GM23338 (cell line): Measurements from ENCODE around the gene SDHA. TPM values are rescaled to one million over a fixed set of nuclear protein-coding genes. Genes with fewer than 3 reads are reported as not detected.

Experiments used
- ATAC-seq: fragments of 200-7000 bp; cut with Tn5 transposase; 3 replicates; pipeline ENCODE4 v1.9.1; 2020
- DNase-seq: peaks from one replicate; pipeline ENCODE4 v3.0.0-alpha.2; 2015; ENCODE audit warnings: low spot score
- H2AFZ ChIP-seq: fragments of 200-600 bp; sonication (generic); 2 replicates; pipeline ENCODE4 v1.8.0; 2016; ENCODE audit warnings: antibody characterized with exemption, mild to moderate bottlenecking, moderate library complexity
- H3F3A ChIP-seq: fragments of 200-600 bp; sonication (generic); replicated peaks from 2 replicates; pipeline ENCODE4 v1.8.0; 2017; ENCODE audit warnings: antibody characterized with exemption, mixed run types, low read depth
- H3K27ac ChIP-seq: fragments of 200-600 bp; sonication (generic); 2 replicates; pipeline ENCODE4 v1.6.1; 2016; ENCODE audit warnings: low read depth
- H3K27me3 ChIP-seq: fragments of 200-600 bp; sonication (generic); 2 replicates; pipeline ENCODE4 v1.8.0; 2016; ENCODE audit warnings: mild to moderate bottlenecking, mixed run types, moderate library complexity; ENCODE audit not compliant: insufficient read depth
- H3K36me3 ChIP-seq: fragments of 200-600 bp; sonication (generic); 2 replicates; pipeline ENCODE4 v1.8.0; 2016; ENCODE audit warnings: mild to moderate bottlenecking; ENCODE audit not compliant: insufficient read depth
- H3K4me1 ChIP-seq: fragments of 200-600 bp; sonication (generic); 2 replicates; pipeline ENCODE4 v1.8.0; 2016; ENCODE audit warnings: mild to moderate bottlenecking, moderate library complexity; ENCODE audit not compliant: insufficient read depth
- H3K4me2 ChIP-seq: fragments of 200-600 bp; sonication (generic); 2 replicates; pipeline ENCODE4 v1.7.1; 2017; ENCODE audit warnings: mixed run types
- H3K4me3 ChIP-seq: fragments of 200-600 bp; sonication (generic); 2 replicates; pipeline ENCODE4 v1.6.1; 2016; ENCODE audit warnings: mixed run types
- H3K79me2 ChIP-seq: fragments of 200-600 bp; sonication (generic); replicated peaks from 2 replicates; pipeline ENCODE4 v1.8.0; 2017; ENCODE audit warnings: mild to moderate bottlenecking; ENCODE audit not compliant: insufficient read depth
- H3K9me2 ChIP-seq: fragments of 200-600 bp; sonication (generic); 2 replicates; pipeline ENCODE4 v1.8.0; 2017; ENCODE audit not compliant: insufficient read depth
- H4K20me1 ChIP-seq: fragments of 200-600 bp; sonication (generic); replicated peaks from 2 replicates; pipeline ENCODE4 v1.8.0; 2017; ENCODE audit warnings: mild to moderate bottlenecking; ENCODE audit not compliant: insufficient read depth
- H3K27ac Mint-ChIP-seq: 2 replicates; pipeline ENCODE4 v1.8.0; 2020; ENCODE audit warnings: inconsistent platforms, mild to moderate bottlenecking, moderate library complexity, mixed read lengths
- H3K27me3 Mint-ChIP-seq: 3 replicates; pipeline ENCODE4 v1.8.0; 2022; ENCODE audit warnings: low read depth, mild to moderate bottlenecking, moderate library complexity, mixed read lengths, inconsistent platforms; ENCODE audit not compliant: insufficient read depth, poor library complexity
- H3K36me3 Mint-ChIP-seq: 3 replicates; pipeline ENCODE4 v1.8.0; 2021; ENCODE audit warnings: low read depth, mild to moderate bottlenecking, inconsistent platforms, moderate library complexity, mixed read lengths
- H3K4me1 Mint-ChIP-seq: 3 replicates; pipeline ENCODE4 v1.8.0; 2020; ENCODE audit warnings: mild to moderate bottlenecking, inconsistent platforms, mixed read lengths
- H3K4me3 Mint-ChIP-seq: 3 replicates; pipeline ENCODE4 v1.8.0; 2021; ENCODE audit warnings: moderate library complexity, mild to moderate bottlenecking, inconsistent platforms, mixed read lengths
- H3K9me3 Mint-ChIP-seq: 3 replicates; pipeline ENCODE4 v1.8.0; 2020; ENCODE audit warnings: moderate library complexity, mild to moderate bottlenecking, inconsistent platforms, mixed read lengths
- CREB1 ChIP-seq: fragments of 250-450 bp; sonication (Bioruptor Pico); IDR thresholded peaks from 2 replicates; pipeline ENCODE4 v1.5.0; 2020; ENCODE audit warnings: low read depth, mild to moderate bottlenecking, moderate library complexity
- CTCF ChIP-seq, 2 experiments: fragments of 200-600 bp in 1 of 2; sonication (generic) in 1 of 2; conservative IDR thresholded peaks; 2 replicates each; pipeline versions ENCODE4 v1.5.1 to v1.6.1; 2016 to 2017; ENCODE audit warnings: antibody characterized with exemption in 2 of 2, low read depth in 2 of 2, mild to moderate bottlenecking in 2 of 2, moderate library complexity in 1 of 2
- ETS1 ChIP-seq: IDR thresholded peaks from 2 replicates; pipeline ENCODE4 v1.6.1; 2016; ENCODE audit warnings: antibody characterized with exemption
- EZH2 ChIP-seq: fragments of 200-600 bp; sonication (generic); IDR thresholded peaks from one replicate; pipeline ENCODE4 v1.8.0; 2017; ENCODE audit warnings: antibody characterized with exemption, mild to moderate bottlenecking, low read depth; ENCODE audit not compliant: unreplicated experiment
- EZH2phosphoT487 ChIP-seq: fragments of 200-600 bp; sonication (generic); IDR thresholded peaks from one replicate; pipeline ENCODE4 v1.8.1; 2018; ENCODE audit warnings: antibody characterized with exemption; ENCODE audit not compliant: unreplicated experiment
- JUNB ChIP-seq: IDR thresholded peaks from one replicate; pipeline ENCODE4 v1.6.1; 2016; ENCODE audit warnings: antibody characterized with exemption; ENCODE audit not compliant: unreplicated experiment
- NANOG ChIP-seq: IDR thresholded peaks from 2 replicates; pipeline ENCODE4 v1.6.1; 2016; ENCODE audit warnings: antibody characterized with exemption, borderline replicate concordance
- POLR2AphosphoS5 ChIP-seq: IDR thresholded peaks from 2 replicates; pipeline ENCODE4 v1.6.1; 2016; ENCODE audit warnings: antibody characterized with exemption, low read depth
- REST ChIP-seq: IDR thresholded peaks from one replicate; pipeline ENCODE4 v1.6.1; 2018; ENCODE audit warnings: antibody characterized with exemption; ENCODE audit not compliant: unreplicated experiment
- STAT1 ChIP-seq: IDR thresholded peaks from one replicate; pipeline ENCODE4 v1.6.1; 2016; ENCODE audit warnings: antibody characterized with exemption; ENCODE audit not compliant: unreplicated experiment
- ZNF331 ChIP-seq: fragments of 250-450 bp; sonication (Bioruptor Pico); IDR thresholded peaks from 2 replicates; pipeline ENCODE4 v1.5.0; 2020; ENCODE audit warnings: low read depth, mild to moderate bottlenecking, moderate library complexity
- polyA plus RNA-seq: library from polyadenylated mRNA; unstranded; fragments of >200 nt; fragmentation: Nextera tagmentation; extraction: Ambion mirVana; gene quantifications from 2 replicates; pipeline ENCODE4 v1.2.1, GENCODE V29; 2016
- total RNA-seq: library from RNA; depleted of rRNA; stranded (reverse); fragments of >200 nt; shearing (Covaris generic); gene quantifications from 2 replicates; pipeline ENCODE4 v1.2.3, GENCODE V29; 2014

SDHA gene
- total and polyA plus RNA-seq, 2 experiments from 2014 or later, result 62.2 to 70.6 TPM

GRCh38 chr5:197892-198489, 20.1 kb upstream of the SDHA start (continued):
- TF ChIP-seq CREB1 (CRISPR knock-in tag) (no peak), STAT1 (no peak), POLR2AphosphoS5 (no peak), EZH2phosphoT487 (no peak), NANOG (no peak)

- H3K4me2 ChIP-seq, result no peak overlapping the region
- TF ChIP-seq JUNB (no peak), ETS1 (no peak), REST (no peak), EZH2 (no peak), CREB1 (CRISPR knock-in tag) (no peak), CTCF (conservative IDR thresholded peaks at IDR 0.05; ENCODE audit: low read depth in 2 of 2) (no peak), EZH2phosphoT487 (no peak), ZNF331 (no peak)
- H3K4me1 ChIP-seq, result no peaks in the 10 kb centered on the region; the same call in 1 of the 2 replicates
- H3K4me3 ChIP-seq, result no peak overlapping the region
- H3K27me3 Mint-ChIP-seq, result peaks cover 13% of the 10 kb centered on the region
- peaks cover 19% of the 10 kb centered on the region for H3K4me1 Mint-ChIP-seq
- no peak overlapping the region for H3K27ac Mint-ChIP-seq
- no peaks in the 10 kb centered on the region for H3K36me3 ChIP-seq
- H3K9me2 ChIP-seq, result no peaks in the 10 kb centered on the region
- peaks cover 10% of the 10 kb centered on the region; the same call in 2 of the 3 replicates for H3K36me3 Mint-ChIP-seq
- peaks cover 3% of the 10 kb centered on the region; the same call in 1 of the 2 replicates for H3F3A ChIP-seq
- no peak for DNase-seq
- H3K79me2 ChIP-seq, result no peaks in the 10 kb centered on the region; the same call in 1 of the 2 replicates
- H3K27ac ChIP-seq, result no peak overlapping the region
- H2AFZ ChIP-seq, result no peak overlapping the region
- no peaks in the 10 kb centered on the region for H3K27me3 ChIP-seq
- no peaks in the 10 kb centered on the region for H3K9me3 Mint-ChIP-seq
- no peak for ATAC-seq
- H4K20me1 ChIP-seq, result no peaks in the 10 kb centered on the region; the same call in 1 of the 2 replicates
- no peak overlapping the region for H3K4me3 Mint-ChIP-seq
Observed at GRCh38 chr5:198516-199196, 19.5 kb upstream of the SDHA start.
